HepG2 (cell line): ENCODE results near the gene ADGRB3. TPM values are rescaled to one million over a fixed set of nuclear protein-coding genes. Genes with fewer than 3 reads are reported as not detected.

Experiments used
- ATAC-seq: fragments of 200-7000 bp; cut with Tn5 transposase; 3 replicates; pipeline ENCODE4 v1.9.1; 2020; ENCODE audit warnings: mild to moderate bottlenecking, moderate library complexity
- BruUV-seq: library from RNA; stranded (reverse); fragments of 400-500 nt; replicated peaks from 2 replicates; lab custom pipeline; 2021; lab: Mats Ljungman, UMichigan
- CTCF ChIA-PET: fragments of 300-600 bp; formaldehyde crosslinking; extraction: SDS; loops from one replicate; lab custom pipeline; 2021; ENCODE audit warnings: low total read pairs, inconsistent platforms, low intra/inter-chr PET ratio; lab: Yijun Ruan, JAX
- POLR2A ChIA-PET: fragments of 350-600 bp; sonication (Branson Sonifier 250); formaldehyde crosslinking; loops from one replicate; lab custom pipeline; 2020; ENCODE audit warnings: antibody characterized with exemption, inconsistent platforms; lab: Yijun Ruan, JAX
- DNase-seq: peaks from one replicate; pipeline ENCODE4 v3.0.0-alpha.2; 2015; ENCODE audit warnings: low spot score
- FAIRE-seq: peaks from 3 replicates; lab custom pipeline; 2011; peaks lifted over from hg19 to GRCh38; lab: Jason Lieb, UNC
- H2AFZ ChIP-seq: one replicate; pipeline ENCODE4 v1.6.1; 2011; ENCODE audit warnings: low read length, inconsistent platforms
- H3K27ac ChIP-seq: fragments of 300-600 bp; 3 replicates; pipeline ENCODE4 v1.8.0; 2011; ENCODE audit warnings: mixed run types, mild to moderate bottlenecking, mixed read lengths, low read length, inconsistent platforms; ENCODE audit not compliant: insufficient read depth; ENCODE audit errors: extremely low read length
- H3K27me3 ChIP-seq, 2 experiments: fragments of 200-600 bp in 1 of 2; 2 replicates in 1 of 2; 3 replicates in 1 of 2; pipeline versions ENCODE4 v1.6.0 to v1.8.0; 2011; ENCODE audit warnings: low read length in 2 of 2, mild to moderate bottlenecking in 2 of 2, moderate library complexity in 2 of 2, inconsistent platforms in 1 of 2; ENCODE audit not compliant: insufficient read depth in 2 of 2, control insufficient read depth in 1 of 2
- H3K36me3 ChIP-seq, 2 experiments: fragments of 200-600 bp in 1 of 2; replicated peaks in 1 of 2; 2 replicates in 1 of 2; 3 replicates in 1 of 2; pipeline versions ENCODE4 v1.5.1 to v1.8.0; 2011; ENCODE audit warnings: low read length in 2 of 2, inconsistent platforms in 1 of 2; ENCODE audit not compliant: insufficient read depth in 2 of 2, control insufficient read depth in 1 of 2
- H3K4me1 ChIP-seq: 2 replicates; pipeline ENCODE4 v1.5.1; 2012; ENCODE audit warnings: low read length, inconsistent platforms; ENCODE audit not compliant: insufficient read depth
- H3K4me2 ChIP-seq: 2 replicates; pipeline ENCODE4 v1.6.0; 2011; ENCODE audit warnings: low read depth, low read length, inconsistent platforms
- H3K4me3 ChIP-seq, 3 experiments: fragments of 200-600 bp in 1 of 3; sonication (generic), shearing (Covaris generic) in 1 of 3; replicated peaks in 1 of 3; 2 replicates each; pipeline ENCODE4 v1.5.1; 2011 to 2016; ENCODE audit warnings: low read length in 3 of 3, inconsistent platforms in 2 of 3, low read depth in 2 of 3, mild to moderate bottlenecking in 2 of 3, control low read depth in 1 of 3, mixed read lengths in 1 of 3; ENCODE audit not compliant: insufficient read depth in 1 of 3
- H3K79me2 ChIP-seq: one replicate; pipeline ENCODE4 v1.6.1; 2011; ENCODE audit warnings: low read length, inconsistent platforms; ENCODE audit not compliant: insufficient read depth
- H3K9ac ChIP-seq: 2 replicates; pipeline ENCODE4 v1.6.0; 2011; ENCODE audit warnings: mild to moderate bottlenecking, low read depth, low read length, inconsistent platforms; ENCODE audit not compliant: insufficient read depth
- H3K9me3 ChIP-seq: 2 replicates; pipeline ENCODE4 v1.5.1; 2012; ENCODE audit warnings: mild to moderate bottlenecking, low read length
- H4K20me1 ChIP-seq: 2 replicates; pipeline ENCODE4 v1.6.0; 2011; ENCODE audit warnings: inconsistent platforms, mild to moderate bottlenecking, low read length, moderate library complexity; ENCODE audit not compliant: insufficient read depth
- ASH2L ChIP-seq: fragments of 300-600, 200-600 bp; sonication (generic); IDR thresholded peaks from 2 replicates; pipeline ENCODE4 v1.7.0; 2017; ENCODE audit warnings: low read depth, mild to moderate bottlenecking, moderate library complexity, mixed read lengths, low read length; ENCODE audit not compliant: insufficient read length
- BATF2 ChIP-seq: sonication (generic); formaldehyde crosslinking; IDR thresholded peaks from 2 replicates; pipeline ENCODE4 v1.8.0; 2022; ENCODE audit warnings: mild to moderate bottlenecking, missing genetic modification reagents, moderate library complexity
- GMEB2 ChIP-seq: IDR thresholded peaks from 2 replicates; pipeline ENCODE4 v1.6.1; 2016; ENCODE audit warnings: missing biosample characterization, missing genetic modification reagents, low read depth
- KDM5B ChIP-seq: sonication (generic); formaldehyde crosslinking; IDR thresholded peaks from 2 replicates; pipeline ENCODE4 v1.4.0; 2020; ENCODE audit warnings: missing genetic modification reagents, mild to moderate bottlenecking, borderline replicate concordance
- KIAA2018 ChIP-seq: sonication (generic); formaldehyde crosslinking; IDR thresholded peaks from 2 replicates; pipeline ENCODE4 v1.5.0; 2020; ENCODE audit warnings: mild to moderate bottlenecking, missing genetic modification reagents, borderline replicate concordance
- MXD1 ChIP-seq: sonication (generic); formaldehyde crosslinking; IDR thresholded peaks from 2 replicates; pipeline ENCODE4 v1.4.0; 2020; ENCODE audit warnings: mild to moderate bottlenecking, missing genetic modification reagents
- RBM22 ChIP-seq: fragments of 200-400 bp; formaldehyde crosslinking; optimal IDR thresholded peaks from 2 replicates; pipeline ENCODE3; 2017; ENCODE audit warnings: mild to moderate bottlenecking, low read length, moderate library complexity
- SMAD1 ChIP-seq: sonication (generic); formaldehyde crosslinking; IDR thresholded peaks from 2 replicates; pipeline ENCODE4 v1.4.0; 2020; ENCODE audit warnings: missing genetic modification reagents, low read depth, mild to moderate bottlenecking, borderline replicate concordance
- ZFP62 ChIP-seq: sonication (generic); formaldehyde crosslinking; IDR thresholded peaks from 2 replicates; pipeline ENCODE4 v1.4.0; 2020; ENCODE audit warnings: missing genetic modification reagents
- ZFX ChIP-seq: sonication (generic); formaldehyde crosslinking; IDR thresholded peaks from 2 replicates; pipeline ENCODE4 v1.4.0; 2020; ENCODE audit warnings: mild to moderate bottlenecking, low read depth, missing genetic modification reagents, moderate library complexity
- ZNF414 ChIP-seq: sonication (generic); formaldehyde crosslinking; IDR thresholded peaks from 2 replicates; pipeline ENCODE4 v1.5.0; 2020; ENCODE audit warnings: missing genetic modification reagents
- WGBS: methylation state at CpG from one replicate; pipeline ENCODE4 v1.1.6; 2017; ENCODE audit warnings: low lambda C conversion rate; 5-methylcytosine and 5-hydroxymethylcytosine counted together
- in situ Hi-C: cut with HindIII; loops from 2 replicates; pipeline ENCODE4 v1.10.0; 2017; ENCODE audit warnings: low pct_unique_long_range_greater_than_20kb; ENCODE audit not compliant: extremely low pct_ligation_motif_present
- intact Hi-C: fragments of 100-400 bp; cut with micrococcal nuclease; formaldehyde crosslinking; loops from one replicate; pipeline ENCODE4 v1.10.0; 2022; ENCODE audit not compliant: unreplicated experiment
- polyA plus RNA-seq, 8 experiments: library from polyadenylated mRNA; depleted of rRNA in 3 of 8; stranded (reverse) in 7 of 8; unstranded in 1 of 8; fragments of >200 nt; fragmentation: Illumina TruSeq in 4 of 8; extraction: Trizol in 4 of 8; gene quantifications; 2 replicates each; pipeline versions ENCODE4 v1.2.1 to v1.2.3, GENCODE V29; 2011 to 2016; ENCODE audit warnings: low read depth in 4 of 8, missing spikeins in 1 of 8, mixed read lengths in 1 of 8; ENCODE audit not compliant: insufficient read depth in 1 of 8
- total RNA-seq, 5 experiments: library from RNA; depleted of rRNA; stranded (reverse); fragments of >200 nt; fragmentation: Illumina TruSeq; extraction: Trizol; gene quantifications; 2 replicates each; pipeline ENCODE4 v1.2.3, GENCODE V29; 2016; ENCODE audit warnings: low read depth in 1 of 5

The ADGRB3 gene
- total and polyA plus RNA-seq, 2 of the 13 experiments (the other 11 are each of a cell fraction or from before 2014, with no cell fraction given), result not detected

- in situ Hi-C loops, result no loop called here
- Histone ChIP-seq H3K79me2 (no peaks in the 10 kb centered on the region), H3K4me2 (no peak overlapping the region), H3K9me3 (no peaks in the 10 kb centered on the region), H2AFZ (no peak overlapping the region), H4K20me1 (no peaks in the 10 kb centered on the region), H3K27ac (no peak overlapping the region), H3K4me3 (no peak overlapping the region), H3K36me3 (no peaks in the 10 kb centered on the region), H3K27me3 (no peaks in the 10 kb centered on the region), H3K9ac (no peak overlapping the region), H3K4me1 (no peaks in the 10 kb centered on the region)
- ChIA-PET CTCF (no interaction called here), POLR2A (no interaction called here)
- no peak for ATAC-seq
- no TSS peak for BruUV-seq
- intact Hi-C loops, result no loop called here
- no peak for DNase-seq
- FAIRE-seq, result no peak
- 16% methylated on average over 3 of the region's 3 CpGs for WGBS
- TF ChIP-seq SMAD1 (CRISPR knock-in tag) (no peak), MXD1 (CRISPR knock-in tag) (no peak), ZFP62 (CRISPR knock-in tag) (no peak), ZFX (no peak), ZNF414 (no peak), RBM22 (no peak), BATF2 (CRISPR knock-in tag) (no peak), KIAA2018 (CRISPR knock-in tag) (no peak), KDM5B (CRISPR knock-in tag) (no peak), ASH2L (no peak), GMEB2 (no peak)
These were observed 42.0 kb downstream of the ADGRB3 start for GRCh38 chr6:68677058-68677457.
